PC-3 (cell line): ENCODE results near the gene MYH15. TPM values are rescaled to one million over a fixed set of nuclear protein-coding genes. Genes with fewer than 3 reads are reported as not detected.

Source experiments
- ATAC-seq: fragments of 200-7000 bp; cut with Tn5 transposase; 2 replicates; pipeline ENCODE4 v1.9.1; 2020; ENCODE audit warnings: mild to moderate bottlenecking, moderate library complexity
- BruUV-seq: library from RNA; stranded (reverse); fragments of 400-500 nt; replicated peaks from 2 replicates; lab custom pipeline; 2021; lab: Mats Ljungman, UMichigan
- CTCF ChIA-PET: fragments of 300-600 bp; sonication (Branson Sonifier 250); formaldehyde crosslinking; loops from one replicate; lab custom pipeline; 2022; ENCODE audit warnings: antibody characterized with exemption; lab: Charles Lee
- POLR2A ChIA-PET: fragments of 300-600 bp; sonication (Branson Sonifier 250); formaldehyde crosslinking; loops from one replicate; lab custom pipeline; 2022; ENCODE audit warnings: antibody characterized with exemption; ENCODE audit not compliant: unreplicated experiment; lab: Charles Lee
- DNase-seq: peaks from one replicate; pipeline ENCODE4 v3.0.0-alpha.2; 2015
- H2AFZ ChIP-seq: fragments of 300-600 bp; sonication (generic); 2 replicates; pipeline ENCODE4 v1.6.0; 2016; ENCODE audit warnings: antibody characterized with exemption, low read length
- H3F3A ChIP-seq: fragments of 300-600 bp; sonication (generic); one replicate; pipeline ENCODE4 v1.6.0; 2017; ENCODE audit warnings: antibody characterized with exemption, low read length, control low read depth, mild to moderate bottlenecking; ENCODE audit not compliant: unreplicated experiment
- H3K27ac ChIP-seq: fragments of 300-600 bp; sonication (generic); 2 replicates; pipeline ENCODE4 v1.5.1; 2016; ENCODE audit warnings: mild to moderate bottlenecking, low read length
- H3K27me3 ChIP-seq: fragments of 300-600 bp; sonication (generic); 2 replicates; pipeline ENCODE4 v1.6.1; 2016; ENCODE audit warnings: low read length, mixed read lengths
- H3K36me3 ChIP-seq: fragments of 300-600 bp; sonication (generic); 2 replicates; pipeline ENCODE4 v1.6.1; 2016; ENCODE audit warnings: low read depth, mixed run types, low read length, mixed read lengths
- H3K4me1 ChIP-seq: fragments of 300-600 bp; sonication (generic); 2 replicates; pipeline ENCODE4 v1.5.1; 2016; ENCODE audit warnings: low read length; ENCODE audit not compliant: insufficient read depth
- H3K4me2 ChIP-seq: fragments of 300-600 bp; sonication (generic); 2 replicates; pipeline ENCODE4 v1.6.0; 2016; ENCODE audit warnings: low read length
- H3K4me3 ChIP-seq: fragments of 300-600 bp; sonication (generic); 2 replicates; pipeline ENCODE4 v1.5.1; 2016; ENCODE audit warnings: mild to moderate bottlenecking, low read length, mixed read lengths
- H3K79me2 ChIP-seq: fragments of 300-600 bp; sonication (generic); 2 replicates; pipeline ENCODE4 v1.6.1; 2017; ENCODE audit warnings: low read length, mixed read lengths
- H3K9ac ChIP-seq: fragments of 300-600 bp; sonication (generic); 2 replicates; pipeline ENCODE4 v1.6.0; 2016; ENCODE audit warnings: mild to moderate bottlenecking, low read length
- H3K9me2 ChIP-seq: fragments of 300-600 bp; sonication (generic); replicated peaks from 2 replicates; pipeline ENCODE4 v1.6.1; 2016; ENCODE audit warnings: mixed run types, low read length, mixed read lengths
- H3K9me3 ChIP-seq: fragments of 300-600 bp; sonication (generic); 2 replicates; pipeline ENCODE4 v1.6.1; 2016; ENCODE audit warnings: low read length, mixed read lengths
- H4K20me1 ChIP-seq: fragments of 300-600 bp; sonication (generic); 2 replicates; pipeline ENCODE4 v1.6.1; 2016; ENCODE audit warnings: low read length, mixed read lengths
- CTCF ChIP-seq: fragments of 300-600 bp; sonication (generic); conservative IDR thresholded peaks from 2 replicates; pipeline ENCODE4 v1.5.1; 2017; ENCODE audit warnings: antibody characterized with exemption, low read depth, mild to moderate bottlenecking, low read length
- EZH2 ChIP-seq: fragments of 300-600 bp; sonication (generic); IDR thresholded peaks from one replicate; pipeline ENCODE4 v1.6.1; 2017; ENCODE audit warnings: antibody characterized with exemption, mild to moderate bottlenecking, low read length; ENCODE audit not compliant: unreplicated experiment
- EZH2phosphoT487 ChIP-seq: fragments of 300-600 bp; sonication (generic); IDR thresholded peaks from 2 replicates; pipeline ENCODE4 v1.6.1; 2018; ENCODE audit warnings: mild to moderate bottlenecking, antibody characterized with exemption, low read length, borderline replicate concordance
- intact Hi-C: fragments of 100-400 bp; cut with micrococcal nuclease; formaldehyde crosslinking; loops from 2 replicates; pipeline ENCODE4 v1.9.0; 2023
- total RNA-seq: library from RNA; depleted of rRNA; stranded (reverse); fragments of >200 nt; gene quantifications from 2 replicates; pipeline ENCODE4 v1.2.3, GENCODE V29; 2014

The MYH15 gene
- total RNA-seq, 1 experiment from 2014 or later, result 2.4 TPM

DNA sequence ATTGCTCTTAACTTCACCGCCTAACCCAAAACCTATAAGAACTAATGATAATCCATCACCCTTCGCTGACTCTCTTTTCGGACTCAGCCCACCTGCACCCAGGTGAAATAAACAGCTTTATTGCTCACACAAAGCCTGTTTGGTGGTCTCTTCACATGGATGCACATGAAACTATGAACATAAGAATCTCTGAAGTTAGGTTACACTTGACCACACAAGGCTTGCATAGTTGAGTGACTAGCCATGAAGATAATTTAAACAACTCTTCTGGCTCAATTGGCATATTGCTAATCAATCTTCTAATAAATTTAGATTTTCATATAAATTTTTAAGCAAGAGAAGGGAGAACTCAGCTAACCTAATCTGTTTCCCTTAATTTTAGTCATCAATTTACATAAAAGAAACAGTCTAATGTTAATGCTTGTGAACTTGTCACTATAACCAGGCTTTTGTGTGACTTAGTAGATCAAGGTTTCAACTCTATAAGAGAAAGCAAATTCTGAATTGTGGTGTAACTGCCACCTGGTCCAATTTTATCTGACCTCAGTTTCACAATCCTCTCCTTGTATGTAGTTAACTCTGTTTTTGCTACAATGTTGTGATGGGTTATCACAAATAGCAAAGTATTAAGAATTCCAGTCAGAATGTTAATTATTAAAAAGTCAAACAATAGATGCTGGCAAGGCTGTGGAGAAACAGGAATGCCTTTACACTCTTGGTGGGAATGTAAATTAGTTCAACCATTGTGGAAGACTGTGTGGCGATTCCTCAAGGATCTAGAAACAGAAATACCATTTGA lies 132.0 kb downstream of the MYH15 start:
- H3K36me3 ChIP-seq, result no peaks in the 10 kb centered on the region
- H3K27me3 ChIP-seq, result no peaks in the 10 kb centered on the region
- no peaks in the 10 kb centered on the region for H3K9me3 ChIP-seq
- no peak overlapping the region for H3K4me2 ChIP-seq
- no peak overlapping the region for H3K9ac ChIP-seq
- no peak overlapping the region for H2AFZ ChIP-seq
- TF ChIP-seq EZH2, result no peak
- TF ChIP-seq CTCF, result no peak
- TF ChIP-seq EZH2phosphoT487, result no peak
- H3K9me2 ChIP-seq, result no peaks in the 10 kb centered on the region
- no peak for DNase-seq
- ChIA-PET CTCF (no interaction called here), POLR2A (no interaction called here)
- H3F3A ChIP-seq, result no peaks in the 10 kb centered on the region
- H3K4me1 ChIP-seq, result peaks cover 7% of the 10 kb centered on the region
- no peak overlapping the region for H3K4me3 ChIP-seq
- no peak overlapping the region for H3K27ac ChIP-seq
- no peak for ATAC-seq
- H4K20me1 ChIP-seq, result no peaks in the 10 kb centered on the region
- no peaks in the 10 kb centered on the region for H3K79me2 ChIP-seq
- no TSS peak for BruUV-seq
- intact Hi-C loops, result no loop called here

GRCh38 chr3:108377384-108377783 lies 133.0 kb downstream of the MYH15 start:
- ChIA-PET CTCF (no interaction called here), POLR2A (no interaction called here)
- no peak for DNase-seq
- no peak overlapping the region for H3K4me3 ChIP-seq
- no peak overlapping the region for H2AFZ ChIP-seq
- H3F3A ChIP-seq, result no peaks in the 10 kb centered on the region
- no TSS peak for BruUV-seq
- H4K20me1 ChIP-seq, result no peaks in the 10 kb centered on the region
- no peaks in the 10 kb centered on the region for H3K79me2 ChIP-seq
- no peak overlapping the region for H3K9ac ChIP-seq
- intact Hi-C loops, result no loop called here
- ATAC-seq, result no peak
- H3K4me1 ChIP-seq, result no peaks in the 10 kb centered on the region
- H3K9me3 ChIP-seq, result no peaks in the 10 kb centered on the region
- no peaks in the 10 kb centered on the region for H3K36me3 ChIP-seq
- no peaks in the 10 kb centered on the region for H3K27me3 ChIP-seq
- no peak for TF ChIP-seq CTCF
- TF ChIP-seq EZH2phosphoT487, result no peak
- no peak for TF ChIP-seq EZH2
- no peaks in the 10 kb centered on the region for H3K9me2 ChIP-seq
- no peak overlapping the region for H3K4me2 ChIP-seq
- H3K27ac ChIP-seq, result no peak overlapping the region

GRCh38 chr3:108376026-108376425 lies 134.4 kb downstream of the MYH15 start:
- ChIA-PET CTCF (no interaction called here), POLR2A (no interaction called here)
- Histone ChIP-seq H3K4me3 (no peak overlapping the region), H3K27ac (no peak overlapping the region), H3K27me3 (no peaks in the 10 kb centered on the region), H3K9me3 (no peaks in the 10 kb centered on the region), H3K9ac (no peak overlapping the region), H3F3A (no peaks in the 10 kb centered on the region), H4K20me1 (no peaks in the 10 kb centered on the region), H2AFZ (no peak overlapping the region), H3K79me2 (no peaks in the 10 kb centered on the region), H3K9me2 (no peaks in the 10 kb centered on the region), H3K4me1 (no peaks in the 10 kb centered on the region), H3K36me3 (no peaks in the 10 kb centered on the region), H3K4me2 (no peak overlapping the region)
- no peak for DNase-seq
- ATAC-seq, result no peak
- intact Hi-C loops, result no loop called here
- no peak for TF ChIP-seq EZH2phosphoT487
- no peak for TF ChIP-seq CTCF
- no peak for TF ChIP-seq EZH2
- no TSS peak for BruUV-seq
